Left cardiac atrium (tissue), 4 donors: ENCODE data around the gene ATP8B3. TPM values are rescaled to one million over a fixed set of nuclear protein-coding genes. Genes with fewer than 3 reads are reported as not detected.
"Not testable (repeated sequence)": the region's sequence is repeated elsewhere in the genome, so short reads cannot be mapped to it uniquely, and the experiment has no call there.

ENCODE experiments used
- ATAC-seq, 2 donors: fragments of 200-7000 bp; cut with Tn5 transposase; one replicate each; pipeline ENCODE4 v1.9.1; 2020; ENCODE audit warnings: mild to moderate bottlenecking in 2 of 2, moderate library complexity in 2 of 2
- DNase-seq: peaks from one replicate; pipeline ENCODE4 v3.0.0-alpha.2; 2020
- intact Hi-C, 2 donors: fragments of 100-400 bp; cut with DNase I; formaldehyde crosslinking; loops; one replicate each; pipeline versions ENCODE4 v1.14.1 to v1.15.1; 2022 to 2023
- total RNA-seq, 2 donors: library from RNA; stranded (reverse); fragmentation: NEBNext Ultra II Directional; extraction: Animal tissue kit (Norgen Biotek cat#: 25700); gene quantifications; one replicate each; pipeline ENCODE4 v1.2.1, GENCODE V29; 2021
- donor health status: DM: no; HTN: yes; CAD: no.
- donor health status: DM: no; HTN: yes; CAD: no; lungs with severe emphysema.
- donor health status: DM: yes; HTN: yes; CAD: no.
- donor health status: Dilated cardiomyopathy.

Gene ATP8B3
- total RNA-seq, 2 donors from 2014 or later: 0.52 to 1.6 TPM

DNA sequence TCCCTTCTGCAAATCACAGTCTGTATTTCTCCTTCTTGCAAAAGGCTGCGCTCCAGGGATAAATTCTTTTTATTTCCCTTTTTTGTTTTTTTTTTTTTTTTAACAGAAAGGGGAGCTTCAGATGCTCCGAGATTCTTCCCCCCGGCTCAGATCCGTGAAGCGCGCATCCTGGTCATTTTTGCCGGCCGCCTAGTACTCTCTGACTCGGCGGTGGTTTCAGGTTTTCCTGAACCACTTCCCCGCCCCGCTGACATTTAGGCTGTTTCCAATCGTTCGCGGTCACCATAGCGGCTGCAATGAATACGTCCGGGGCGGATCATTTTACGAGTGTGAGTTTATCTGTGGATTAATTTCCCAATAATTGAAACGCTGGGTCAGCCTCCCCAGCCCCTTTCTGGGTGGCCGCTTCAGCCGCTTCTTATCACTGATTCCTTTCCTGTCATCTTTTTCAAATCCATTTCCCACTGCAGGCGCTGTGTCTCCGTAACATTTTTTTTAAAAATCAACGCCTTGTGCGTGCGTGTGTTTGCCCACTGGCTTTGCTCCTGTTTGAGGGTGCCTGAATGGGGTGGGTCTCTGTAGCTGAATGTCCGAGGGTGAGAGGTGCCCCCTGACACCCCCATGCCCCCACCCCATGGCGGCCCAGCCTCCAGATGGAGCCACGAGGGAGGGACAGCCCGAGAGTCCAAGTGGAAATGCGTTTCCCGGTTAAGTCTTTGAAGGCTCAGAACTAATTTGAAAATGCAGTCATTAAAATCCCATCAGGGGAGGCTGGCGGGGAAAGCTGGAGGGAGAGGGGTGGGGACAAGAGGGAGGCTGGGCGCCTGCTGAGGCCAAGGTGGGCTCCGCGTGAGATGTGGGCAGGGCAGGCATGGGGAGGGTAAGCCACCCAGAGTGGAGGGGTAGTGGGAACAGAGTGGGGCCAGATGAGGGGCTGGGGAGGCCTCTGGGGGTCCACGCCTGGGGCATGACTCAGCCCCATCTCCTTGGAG, 48.1 kb downstream of the ATP8B3 start:
- intact Hi-C loops: loop anchor here in 1 of 2 donors (10.0 kb wide), 1 partner anchor 219 kb away; no protein-coding TSS in a partner anchor

GRCh38 chr19:1762243-1763117, 49.6 kb downstream of the ATP8B3 start:
- no peak for DNase-seq
- ATAC-seq: no peak
- intact Hi-C loops: loop anchor here in 1 of 2 donors (10.0 kb wide), 1 partner anchor 218 kb away; no protein-coding TSS in a partner anchor

More for the DNA sequence above, 48.1 kb downstream of the ATP8B3 start:
- ATAC-seq: no peak
- no peak for DNase-seq

DNA sequence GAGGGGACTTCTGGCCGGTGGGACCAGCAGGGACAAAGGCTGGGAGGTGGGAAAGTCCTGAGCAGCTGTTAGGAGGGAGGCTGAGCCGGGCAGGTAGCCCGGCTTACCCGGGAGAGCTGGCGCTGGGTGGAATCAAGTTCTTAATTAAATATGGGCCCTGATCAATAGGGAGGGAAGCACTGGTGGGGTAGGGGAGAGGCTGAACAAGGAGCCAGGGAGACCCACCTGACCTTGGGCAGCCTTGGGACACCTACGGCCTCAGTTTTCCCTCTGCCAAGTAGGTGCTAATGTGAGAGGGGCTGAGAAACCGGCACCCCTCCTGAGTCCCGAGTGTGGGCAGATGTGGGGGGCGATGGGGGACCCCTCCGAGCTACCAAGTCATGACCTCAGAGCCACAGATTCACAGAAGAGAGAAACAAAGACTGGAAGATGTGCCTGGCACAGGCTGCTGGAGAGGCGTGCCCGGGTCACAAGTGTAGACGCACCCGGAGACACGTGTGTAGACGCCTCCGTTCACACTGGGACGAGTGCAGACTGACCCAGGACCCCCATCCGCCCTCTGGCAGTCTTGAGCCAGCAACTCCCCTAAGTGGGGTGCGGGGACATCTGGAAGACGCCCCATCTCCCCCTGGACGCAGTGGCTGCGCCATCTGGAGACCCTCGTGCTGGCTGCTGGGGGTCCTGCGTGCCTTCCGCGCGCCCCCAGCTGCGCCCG, 50.4 kb downstream of the ATP8B3 start:
- ATAC-seq (no peak), DNase-seq (no peak)
- intact Hi-C loops: loop anchor here in 1 of 2 donors (10.0 kb wide), 1 partner anchor 217 kb away; no protein-coding TSS in a partner anchor

- intact Hi-C loops: loop anchor here in 1 of 2 donors (10.0 kb wide), 1 partner anchor 216 kb away; no protein-coding TSS in a partner anchor
- not testable (repeated sequence) for DNase-seq, ATAC-seq
Observed at GRCh38 chr19:1760786-1761527, 51.1 kb downstream of the ATP8B3 start.

DNA sequence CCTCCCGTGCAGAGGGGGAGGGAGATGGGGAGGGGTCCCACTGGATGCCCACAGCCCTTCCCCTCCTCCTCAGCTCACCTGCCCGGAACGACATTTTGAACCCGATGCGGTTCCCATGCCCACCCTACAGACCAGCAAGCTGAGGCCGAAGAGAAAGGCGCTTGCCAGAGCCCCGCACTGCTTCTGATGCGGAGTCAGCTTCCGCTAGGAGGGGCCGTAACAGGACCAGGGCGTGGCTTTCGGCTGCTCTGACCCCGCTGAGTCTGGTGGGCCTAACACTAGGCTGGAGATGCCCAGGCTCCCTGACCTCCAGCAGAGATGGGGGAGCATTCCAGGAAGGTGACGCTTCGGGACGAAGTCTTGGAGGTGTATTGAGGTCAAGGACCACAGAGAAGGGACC, 52.1 kb downstream of the ATP8B3 start:
- ATAC-seq (no peak), DNase-seq (no peak)
- intact Hi-C loops: loop anchor here in 1 of 2 donors (10.0 kb wide), 1 partner anchor 215 kb away; no protein-coding TSS in a partner anchor

GRCh38 chr19:1758959-1759903, 52.8 kb downstream of the ATP8B3 start:
- intact Hi-C loops: no loop called here
- ATAC-seq: no peak

DNA sequence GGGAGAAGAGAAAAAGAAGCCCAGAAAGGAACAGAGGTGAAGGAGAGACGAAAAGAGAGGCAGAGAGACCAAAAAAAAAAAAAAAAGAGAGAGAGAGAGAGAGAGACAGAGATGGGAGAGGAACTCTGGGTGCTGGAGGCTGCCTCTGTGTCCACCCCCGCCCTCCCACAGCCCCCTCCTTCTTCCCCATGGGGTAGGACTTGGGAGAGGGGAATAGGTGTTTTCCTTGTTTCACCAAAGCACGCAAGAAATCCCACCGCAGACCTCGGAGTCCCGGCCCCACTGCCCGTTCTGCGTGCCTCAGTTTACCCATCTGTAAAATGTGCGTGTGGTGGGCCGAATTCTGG, 53.9 kb downstream of the ATP8B3 start:
- intact Hi-C loops: no loop called here
- DNase-seq (no peak), ATAC-seq (no peak)

More at GRCh38 chr19:1758959-1759903, 52.8 kb downstream of the ATP8B3 start:
- DNase-seq: no peak

DNA sequence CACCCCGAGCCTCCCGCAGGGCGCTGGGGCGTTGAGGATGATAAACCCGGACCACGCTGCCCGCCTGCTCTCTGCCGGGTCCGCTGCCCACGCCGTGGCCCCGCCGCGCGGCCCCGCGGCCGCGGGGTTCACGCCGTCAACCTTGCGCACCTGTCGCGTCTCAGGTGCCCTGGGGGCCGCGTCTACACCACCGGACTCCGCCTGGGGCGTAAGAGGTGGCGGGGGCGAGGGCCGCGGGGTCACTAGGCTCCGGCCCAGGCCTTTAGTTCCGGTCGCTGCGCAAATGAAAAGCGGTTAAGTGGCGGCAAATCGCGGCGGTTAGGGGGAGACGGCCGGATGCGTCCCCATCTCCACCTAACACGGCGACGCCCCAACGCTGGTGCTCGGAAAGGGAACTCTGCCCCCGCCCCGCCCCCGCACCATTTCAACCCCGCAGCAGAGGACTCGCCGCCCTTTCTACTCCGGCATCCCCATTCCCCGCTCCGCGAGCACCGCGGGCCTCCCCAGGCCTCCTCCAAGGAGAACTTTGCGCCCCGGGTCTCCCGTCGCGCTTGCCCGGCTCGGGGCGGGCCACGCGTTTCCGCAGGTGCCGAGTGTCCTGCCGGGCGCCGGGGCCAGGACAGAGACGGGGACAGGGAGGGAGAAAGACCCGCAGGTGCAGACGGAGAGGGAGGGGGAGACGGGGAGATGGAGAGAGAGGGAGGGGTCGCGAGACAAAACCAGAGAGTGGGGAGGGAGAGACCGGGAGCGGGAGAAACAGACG, 54.4 kb downstream of the ATP8B3 start:
- intact Hi-C loops: no loop called here
- no peak for ATAC-seq
- no peak for DNase-seq

- DNase-seq: no peak
- no peak for ATAC-seq
Observed at GRCh38 chr19:1756705-1757465, 55.2 kb downstream of the ATP8B3 start.

DNA sequence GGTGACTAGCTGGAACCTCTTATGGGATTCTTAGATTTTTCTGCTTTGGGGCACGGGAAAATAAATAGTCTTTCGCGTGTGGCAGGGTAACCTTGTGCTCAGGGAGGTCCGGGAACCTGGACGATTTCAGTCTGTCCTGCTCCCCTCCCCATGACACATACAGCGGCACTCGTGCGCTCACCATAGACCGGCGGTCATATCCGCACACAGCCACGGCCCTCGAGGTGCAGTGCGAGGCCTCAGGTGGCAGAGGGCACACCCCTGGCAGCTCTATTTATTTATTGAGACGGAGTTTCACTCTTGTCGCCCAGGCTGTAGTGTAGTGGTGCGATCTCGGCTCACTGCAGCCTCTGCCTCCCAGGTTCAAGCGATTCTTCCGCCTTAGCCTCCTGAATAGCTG, 55.8 kb downstream of the ATP8B3 start:
- DNase-seq (no peak), ATAC-seq (no peak)
- intact Hi-C loops: no loop called here

More at GRCh38 chr19:1756705-1757465, 55.2 kb downstream of the ATP8B3 start:
- intact Hi-C loops: no loop called here

- intact Hi-C loops: no loop called here
- no peak for ATAC-seq
- no peak for DNase-seq
Observed at GRCh38 chr19:1755467-1756171, 56.5 kb downstream of the ATP8B3 start.

DNA sequence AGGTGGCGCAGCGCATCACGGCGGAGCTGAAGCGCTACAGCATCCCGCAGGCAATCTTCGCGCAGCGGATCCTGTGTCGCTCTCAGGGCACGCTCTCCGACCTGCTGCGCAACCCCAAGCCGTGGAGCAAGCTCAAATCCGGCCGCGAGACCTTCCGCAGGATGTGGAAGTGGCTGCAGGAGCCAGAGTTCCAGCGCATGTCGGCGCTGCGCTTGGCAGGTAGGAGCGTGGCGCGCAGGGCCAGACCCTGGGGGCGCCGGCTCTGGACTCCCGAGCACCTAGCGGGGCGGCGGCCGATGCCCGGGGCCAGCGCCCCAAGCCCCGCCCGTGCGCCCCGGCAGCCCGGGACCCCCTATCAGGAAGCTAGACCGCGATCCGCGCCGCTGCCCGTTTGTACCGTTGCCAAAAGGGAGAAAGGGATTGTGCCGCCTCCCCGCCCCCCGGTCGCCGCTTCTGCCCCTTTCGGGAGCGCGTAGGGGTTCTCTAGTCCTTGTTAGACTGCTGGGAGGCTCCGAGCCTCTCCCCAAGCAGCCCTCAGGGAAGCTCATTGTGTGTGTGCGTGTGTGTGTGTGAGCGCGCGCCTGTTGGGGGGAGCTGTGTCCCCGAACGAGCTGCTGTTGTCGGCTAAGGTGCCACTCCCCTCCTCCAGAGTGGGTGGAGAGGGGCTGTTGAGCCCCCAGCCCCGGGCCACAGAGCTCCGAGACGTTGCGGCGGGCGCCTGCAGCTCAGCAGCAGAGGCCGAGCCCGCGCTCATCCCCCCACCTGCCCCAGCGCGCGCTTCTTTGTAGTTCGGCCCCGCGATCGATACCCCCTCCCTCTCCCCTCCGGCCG, 57.2 kb downstream of the ATP8B3 start:
- DNase-seq (no peak), ATAC-seq (no peak)
- intact Hi-C loops: no loop called here

GRCh38 chr19:1754018-1754635, 57.9 kb downstream of the ATP8B3 start:
- DNase-seq (no peak), ATAC-seq (no peak)
- intact Hi-C loops: no loop called here
